Measurements from ENCODE around the gene SATB2.

GRCh38 chr2:199490049-199490448 is 32.3 kb upstream of the SATB2 start:
- TF ChIP-seq SP3 (tag by site-specific recombination; IDR thresholded peaks at IDR 0.05), result no peak
- TF ChIP-seq MYNN (tag by site-specific recombination; IDR thresholded peaks at IDR 0.05; ENCODE audit: borderline replicate concordance), result no peak
- no peak for TF ChIP-seq ZNF292 (tag by site-specific recombination; IDR thresholded peaks at IDR 0.05; ENCODE audit: borderline replicate concordance, low read depth)
- peak; percentile 57; the same call in 1 of the 2 replicates for TF ChIP-seq MEIS1 (CRISPR knock-in tag; IDR thresholded peaks at IDR 0.05; ENCODE audit: borderline replicate concordance)
- TF ChIP-seq CTCF (tag by site-specific recombination; IDR thresholded peaks at IDR 0.05), result no peak
- TF ChIP-seq PRDM6 (tag by site-specific recombination; IDR thresholded peaks at IDR 0.05), result no peak
- no peak for TF ChIP-seq GLI4 (tag by site-specific recombination; IDR thresholded peaks at IDR 0.05)
- no peak for TF ChIP-seq ZNF274 (IDR thresholded peaks at IDR 0.05; ENCODE audit: low read length)
- TF ChIP-seq ZNF274 (tag by site-specific recombination; IDR thresholded peaks at IDR 0.05; ENCODE audit: borderline replicate concordance), result no peak

Data from HEK293 (cell line).